RWPE1 (cell line): ENCODE results near the gene HPS4.
"Not testable (repeated sequence)": the region's sequence is repeated elsewhere in the genome, so short reads cannot be mapped to it uniquely, and the experiment has no call there.

ENCODE experiments used
- CTCF ChIA-PET: fragments of 350-600 bp; sonication (Branson Sonifier 250); formaldehyde crosslinking; extraction: SDS; loops from one replicate; lab custom pipeline; 2021; lab: Yijun Ruan, JAX
- POLR2A ChIA-PET: fragments of 400-600 bp; formaldehyde crosslinking; extraction: SDS; loops from one replicate; lab custom pipeline; 2020; ENCODE audit warnings: antibody characterized with exemption; ENCODE audit not compliant: low non-redundant PET; lab: Yijun Ruan, JAX
- DNase-seq: peaks from one replicate; pipeline ENCODE4 v3.0.0; 2012; ENCODE audit warnings: low spot score
- H3K27ac ChIP-seq: fragments of 450-650 bp; 2 replicates; pipeline ENCODE4 v1.5.1; 2017
- CTCF ChIP-seq: fragments of 450-650 bp; conservative IDR thresholded peaks from 2 replicates; pipeline ENCODE4 v1.5.1; 2017; ENCODE audit warnings: low read depth, mild to moderate bottlenecking

HPS4 gene

GRCh38 chr22:26410386-26410785 lies 73.2 kb downstream of the HPS4 start:
- no peak overlapping the region for H3K27ac ChIP-seq
- ChIA-PET POLR2A (no interaction called here), CTCF (no interaction called here)
- no peak for DNase-seq
- no peak for TF ChIP-seq CTCF

- DNase-seq, result no peak
- TF ChIP-seq CTCF, result no peak
- ChIA-PET POLR2A (no interaction called here), CTCF (no interaction called here)
- H3K27ac ChIP-seq, result no peak overlapping the region
Observed at GRCh38 chr22:26409719-26410335, 73.8 kb downstream of the HPS4 start.

- POLR2A ChIA-PET, H3K27ac ChIP-seq, DNase-seq: not testable (repeated sequence)
- CTCF ChIA-PET, result interaction anchor here (0.6 to 0.7 kb wide), 2 partner anchors 10 to 140 kb away, joined by 3 to 4 read pairs; no protein-coding TSS in a partner anchor
Observed at GRCh38 chr22:26408562-26409220, 74.9 kb downstream of the HPS4 start.

GRCh38 chr22:26406118-26406517 lies 77.5 kb downstream of the HPS4 start:
- no peak for TF ChIP-seq CTCF
- no peak overlapping the region for H3K27ac ChIP-seq
- POLR2A ChIA-PET, result no interaction called here
- DNase-seq, result no peak
- CTCF ChIA-PET, result no interaction called here

GRCh38 chr22:26404851-26405421 lies 78.6 kb downstream of the HPS4 start:
- CTCF ChIA-PET, result no interaction called here
- POLR2A ChIA-PET, result no interaction called here
- no peak overlapping the region for H3K27ac ChIP-seq
- TF ChIP-seq CTCF, result no peak
- no peak for DNase-seq

- no peak overlapping the region for H3K27ac ChIP-seq
- no peak for TF ChIP-seq CTCF
- ChIA-PET CTCF (no interaction called here), POLR2A (no interaction called here)
- no peak for DNase-seq
Observed at GRCh38 chr22:26401726-26402125, 81.9 kb downstream of the HPS4 start.
